IMR-90 (cell line): ENCODE data around the gene HECTD2. TPM values are rescaled to one million over a fixed set of nuclear protein-coding genes. Genes with fewer than 3 reads are reported as not detected.
A peak's percentile ranks its signal among the peaks of the same experiment; 100 is the strongest.

Experiments
- ATAC-seq: fragments of 200-7000 bp; cut with Tn5 transposase; 2 replicates; pipeline ENCODE4 v1.9.1; 2020; ENCODE audit warnings: low read depth, mild to moderate bottlenecking, moderate library complexity
- BruUV-seq: library from RNA; stranded (reverse); fragments of 400-500 nt; replicated peaks from 2 replicates; lab custom pipeline; 2021; lab: Mats Ljungman, UMichigan
- CTCF ChIA-PET: fragments of 300-600 bp; formaldehyde crosslinking; extraction: SDS; loops from one replicate; lab custom pipeline; 2021; ENCODE audit warnings: antibody characterized with exemption; lab: Yijun Ruan, JAX
- POLR2A ChIA-PET: fragments of 300-600 bp; sonication (Branson Sonifier 250); formaldehyde crosslinking; loops from one replicate; lab custom pipeline; 2022; ENCODE audit warnings: antibody characterized with exemption; ENCODE audit not compliant: unreplicated experiment; lab: Charles Lee
- DNase-seq: peaks from one replicate; pipeline ENCODE4 v3.0.0; 2013
- H2AFZ ChIP-seq: replicated peaks from 2 replicates; pipeline ENCODE3; 2013; ENCODE audit warnings: low read length, mild to moderate bottlenecking; ENCODE audit not compliant: poor library complexity
- H2AK5ac ChIP-seq: 2 replicates; pipeline ENCODE4 v1.6.1; 2013; ENCODE audit warnings: low read depth, low read length, inconsistent platforms
- H2AK9ac ChIP-seq: replicated peaks from 2 replicates; pipeline ENCODE3; 2013; ENCODE audit warnings: mild to moderate bottlenecking, low read depth, low read length, moderate library complexity; ENCODE audit not compliant: poor library complexity
- H2BK120ac ChIP-seq: 2 replicates; pipeline ENCODE4 v1.6.1; 2013; ENCODE audit warnings: low read depth, low read length, inconsistent platforms
- H2BK15ac ChIP-seq: 3 replicates; pipeline ENCODE4 v1.6.1; 2013; ENCODE audit warnings: low read depth, low read length, inconsistent platforms
- H2BK20ac ChIP-seq: 2 replicates; pipeline ENCODE4 v1.6.1; 2013; ENCODE audit warnings: low read depth, mild to moderate bottlenecking, inconsistent platforms, low read length, moderate library complexity
- H2BK5ac ChIP-seq: 2 replicates; pipeline ENCODE4 v1.6.1; 2013; ENCODE audit warnings: mild to moderate bottlenecking, low read depth, low read length, inconsistent platforms; ENCODE audit not compliant: poor library complexity, severe bottlenecking
- H3K14ac ChIP-seq: replicated peaks from 2 replicates; pipeline ENCODE4 v1.6.1; 2013; ENCODE audit warnings: low read depth, low read length, inconsistent platforms
- H3K18ac ChIP-seq: 2 replicates; pipeline ENCODE4 v1.6.1; 2013; ENCODE audit warnings: low read depth, low read length, control low read depth
- H3K23ac ChIP-seq: 2 replicates; pipeline ENCODE4 v1.6.1; 2013; ENCODE audit warnings: low read depth, low read length, inconsistent platforms
- H3K27ac ChIP-seq: 2 replicates; pipeline ENCODE4 v1.5.1; 2013; ENCODE audit warnings: mild to moderate bottlenecking, control low read depth, low read length; ENCODE audit not compliant: insufficient read depth
- H3K27me3 ChIP-seq: 2 replicates; pipeline ENCODE4 v1.6.1; 2013; ENCODE audit warnings: low read length; ENCODE audit not compliant: control insufficient read depth, insufficient read depth
- H3K36me3 ChIP-seq: 2 replicates; pipeline ENCODE4 v1.6.1; 2013; ENCODE audit warnings: low read length, mixed read lengths; ENCODE audit not compliant: control insufficient read depth, insufficient read depth
- H3K4ac ChIP-seq: 2 replicates; pipeline ENCODE4 v1.6.1; 2013; ENCODE audit warnings: low read depth, low read length, inconsistent platforms
- H3K4me1 ChIP-seq: 2 replicates; pipeline ENCODE4 v1.6.1; 2013; ENCODE audit warnings: low read length, mixed read lengths; ENCODE audit not compliant: control insufficient read depth, insufficient read depth
- H3K4me2 ChIP-seq: 2 replicates; pipeline ENCODE4 v1.6.1; 2013; ENCODE audit warnings: low read depth, mild to moderate bottlenecking, control low read depth, low read length, moderate library complexity
- H3K4me3 ChIP-seq: 2 replicates; pipeline ENCODE4 v1.5.1; 2013; ENCODE audit warnings: low read depth, mild to moderate bottlenecking, control low read depth, low read length, moderate library complexity; ENCODE audit not compliant: insufficient read depth
- H3K56ac ChIP-seq: 2 replicates; pipeline ENCODE4 v1.6.1; 2013; ENCODE audit warnings: low read length, inconsistent platforms; ENCODE audit not compliant: insufficient read depth; ENCODE audit errors: extremely low read depth
- H3K79me1 ChIP-seq, 2 experiments: 2 replicates each; pipeline ENCODE4 v1.6.1; 2013; ENCODE audit warnings: low read length in 2 of 2, inconsistent platforms in 1 of 2, low read depth in 1 of 2
- H3K9ac ChIP-seq: 2 replicates; pipeline ENCODE4 v1.6.1; 2013; ENCODE audit warnings: low read depth, low read length, control low read depth
- H3K9me1 ChIP-seq: 2 replicates; pipeline ENCODE4 v1.6.1; 2013; ENCODE audit warnings: low read length, inconsistent platforms; ENCODE audit not compliant: insufficient read depth
- H3K9me3 ChIP-seq: 2 replicates; pipeline ENCODE4 v1.6.1; 2013; ENCODE audit warnings: low read length; ENCODE audit not compliant: control insufficient read depth, insufficient read depth
- H4K20me1 ChIP-seq: 2 replicates; pipeline ENCODE4 v1.6.1; 2013; ENCODE audit warnings: low read length, inconsistent platforms; ENCODE audit not compliant: insufficient read depth
- H4K5ac ChIP-seq: 2 replicates; pipeline ENCODE4 v1.6.1; 2013; ENCODE audit warnings: mild to moderate bottlenecking, low read depth, low read length, control low read depth
- H4K8ac ChIP-seq, 2 experiments: 2 replicates each; pipeline ENCODE4 v1.6.1; 2013; ENCODE audit warnings: low read depth in 2 of 2, low read length in 2 of 2, control low read depth in 1 of 2, inconsistent platforms in 1 of 2
- H4K91ac ChIP-seq: 2 replicates; pipeline ENCODE4 v1.6.1; 2013; ENCODE audit warnings: low read depth, low read length, inconsistent platforms; ENCODE audit not compliant: insufficient read depth
- MAFK ChIP-seq: IDR thresholded peaks from 2 replicates; pipeline ENCODE4 v1.6.1; 2012; ENCODE audit warnings: low read depth, low read length, improper control_type of control experiment
- RCOR1 ChIP-seq: IDR thresholded peaks from 2 replicates; pipeline ENCODE4 v1.6.1; 2012; ENCODE audit warnings: mild to moderate bottlenecking, low read length, improper control_type of control experiment; ENCODE audit not compliant: insufficient replicate concordance
- WGBS, 2 experiments: methylation state at CpG; one replicate each; pipeline versions ENCODE4 v1.1.5 to v1.1.7; 2013; ENCODE audit warnings: missing lambda C conversion rate in 2 of 2; ENCODE audit not compliant: insufficient read length in 1 of 2; ENCODE audit errors: extremely low coverage in 2 of 2; 5-methylcytosine and 5-hydroxymethylcytosine counted together
- dilution Hi-C: fragments of 300-500 bp; cut with HindIII; formaldehyde crosslinking; loops from one replicate; pipeline ENCODE4 v1.14.3; 2018; ENCODE audit warnings: low sequenced_read_pairs; ENCODE audit not compliant: unreplicated experiment
- in situ Hi-C: fragments of 300-500 bp; cut with MboI; formaldehyde crosslinking; loops from 3 replicates; pipeline ENCODE4 v1.14.3; 2019; ENCODE audit warnings: low sequenced_read_pairs, inconsistent platforms, mixed read lengths
- intact Hi-C: fragments of 100-400 bp; cut with micrococcal nuclease; formaldehyde crosslinking; loops from 2 replicates; pipeline ENCODE4 v1.10.0; 2022
- polyA plus RNA-seq, 3 experiments: library from polyadenylated mRNA; depleted of rRNA; stranded (reverse); fragments of >200 nt; gene quantifications; 2 replicates each; pipeline ENCODE4 v1.2.3, GENCODE V29; 2012; ENCODE audit warnings: low replicate concordance in 1 of 3
- total RNA-seq: library from RNA; depleted of rRNA; stranded (reverse); fragments of >200 nt; gene quantifications from 2 replicates; pipeline ENCODE4 v1.2.3, GENCODE V29; 2012

The HECTD2 gene
- total and polyA plus RNA-seq, 2 of the 4 experiments (the other 2 are of a cell fraction): 5.2 to 5.9 TPM

- intact Hi-C loops: no loop called here
- H4K8ac ChIP-seq: no peak overlapping the region
- no peak overlapping the region for H3K27ac ChIP-seq
- no peak overlapping the region for H4K91ac ChIP-seq
- no peak overlapping the region for H2AK9ac ChIP-seq
- H2BK120ac ChIP-seq: no peak overlapping the region
- no peak overlapping the region for H3K4me2 ChIP-seq
- H2AFZ ChIP-seq: no peak overlapping the region
- peak overlapping the region; percentile 63; the same call in 1 of the 2 replicates for H4K5ac ChIP-seq
- H2BK5ac ChIP-seq: no peak overlapping the region
- H4K20me1 ChIP-seq: no peaks in the 10 kb centered on the region
- CTCF ChIA-PET: interaction anchor here (1.1 kb wide), 1 partner anchor 12 kb away, joined by 3 read pairs; no protein-coding TSS in a partner anchor
- TF ChIP-seq MAFK: no peak
- no peak for TF ChIP-seq RCOR1
- no peaks in the 10 kb centered on the region for H3K9me3 ChIP-seq
- no peak overlapping the region for H2BK20ac ChIP-seq
- H3K4ac ChIP-seq: no peak overlapping the region
- no peak for ATAC-seq
- no peak overlapping the region for H2AK5ac ChIP-seq
- no peaks in the 10 kb centered on the region for H3K4me1 ChIP-seq
- no peaks in the 10 kb centered on the region for H3K27me3 ChIP-seq
- H3K23ac ChIP-seq: no peak overlapping the region
- in situ Hi-C loops: no loop called here
- WGBS, 2 experiments: no CpG with 5 or more reads among the region's 2 CpGs
- H3K18ac ChIP-seq: peak overlapping the region; percentile 74; the same call in 1 of the 2 replicates
- no peak overlapping the region for H3K4me3 ChIP-seq
- no peak overlapping the region for H3K9ac ChIP-seq
- no peak for DNase-seq
- POLR2A ChIA-PET: no interaction called here
- H3K36me3 ChIP-seq: no peaks in the 10 kb centered on the region
- BruUV-seq: no TSS peak
- no peak overlapping the region for H3K14ac ChIP-seq
- H2BK15ac ChIP-seq: no peak overlapping the region
- no peaks in the 10 kb centered on the region for H3K9me1 ChIP-seq
- dilution Hi-C loops: no loop called here
- no peak overlapping the region for H3K56ac ChIP-seq
- H3K79me1 ChIP-seq: no peaks in the 10 kb centered on the region
Observed at GRCh38 chr10:91367558-91367957, 42.6 kb upstream of the HECTD2 start.
